HepG2 (cell line): Measurements from ENCODE around the gene LUC7L2. TPM values are rescaled to one million over a fixed set of nuclear protein-coding genes. Genes with fewer than 3 reads are reported as not detected.

Experiments
- ATF1 ChIP-seq: IDR thresholded peaks from 2 replicates; pipeline ENCODE4 v1.6.1; 2016; ENCODE audit warnings: mild to moderate bottlenecking, control low read depth
- ATM ChIP-seq: fragments of 450-650 bp; IDR thresholded peaks from 2 replicates; pipeline ENCODE4 v1.7.1; 2017; ENCODE audit warnings: mild to moderate bottlenecking, borderline replicate concordance
- CHCHD3 ChIP-seq: sonication (generic); formaldehyde crosslinking; IDR thresholded peaks from 2 replicates; pipeline ENCODE4 v1.8.0; 2022; ENCODE audit warnings: mild to moderate bottlenecking, missing genetic modification reagents, moderate library complexity
- EED ChIP-seq: sonication (generic); formaldehyde crosslinking; IDR thresholded peaks from 2 replicates; pipeline ENCODE4 v1.5.0; 2020; ENCODE audit warnings: mild to moderate bottlenecking, missing genetic modification reagents
- GABPB1 ChIP-seq: IDR thresholded peaks from 2 replicates; pipeline ENCODE4 v1.6.1; 2016; ENCODE audit warnings: mild to moderate bottlenecking, missing genetic modification reagents, moderate library complexity, missing compliant biosample characterization
- HNF4A ChIP-seq: sonication (generic); formaldehyde crosslinking; IDR thresholded peaks from 2 replicates; pipeline ENCODE4 v1.4.0; 2020; ENCODE audit warnings: missing genetic modification reagents
- IRF2 ChIP-seq: IDR thresholded peaks from 2 replicates; pipeline ENCODE4 v1.6.1; 2018; ENCODE audit warnings: missing genetic modification reagents, missing compliant biosample characterization
- SMARCE1 ChIP-seq: fragments of 450-650 bp; IDR thresholded peaks from 2 replicates; pipeline ENCODE4 v1.6.1; 2017; ENCODE audit warnings: borderline replicate concordance
- TEAD2 ChIP-seq: sonication (generic); formaldehyde crosslinking; IDR thresholded peaks from 2 replicates; pipeline ENCODE4 v1.9.0; 2021; ENCODE audit warnings: missing genetic modification reagents
- ZFY ChIP-seq: sonication (generic); formaldehyde crosslinking; IDR thresholded peaks from 2 replicates; pipeline ENCODE4 v1.4.0; 2020; ENCODE audit warnings: missing genetic modification reagents
- ZNF317 ChIP-seq: sonication (generic); formaldehyde crosslinking; IDR thresholded peaks from 2 replicates; pipeline ENCODE4 v1.5.0; 2020; ENCODE audit warnings: mild to moderate bottlenecking, missing genetic modification reagents
- ZSCAN20 ChIP-seq: sonication (generic); formaldehyde crosslinking; IDR thresholded peaks from 2 replicates; pipeline ENCODE4 v1.4.0; 2020; ENCODE audit warnings: missing genetic modification reagents, mild to moderate bottlenecking, borderline replicate concordance
- ZSCAN21 ChIP-seq: sonication (generic); formaldehyde crosslinking; IDR thresholded peaks from 2 replicates; pipeline ENCODE4 v1.8.0; 2022; ENCODE audit warnings: mild to moderate bottlenecking, missing genetic modification reagents, moderate library complexity, borderline replicate concordance
- polyA plus RNA-seq, 8 experiments: library from polyadenylated mRNA; depleted of rRNA in 3 of 8; stranded (reverse) in 7 of 8; unstranded in 1 of 8; fragments of >200 nt; fragmentation: Illumina TruSeq in 4 of 8; extraction: Trizol in 4 of 8; gene quantifications; 2 replicates each; pipeline versions ENCODE4 v1.2.1 to v1.2.3, GENCODE V29; 2011 to 2016; ENCODE audit warnings: low read depth in 4 of 8, missing spikeins in 1 of 8, mixed read lengths in 1 of 8; ENCODE audit not compliant: insufficient read depth in 1 of 8
- total RNA-seq, 5 experiments: library from RNA; depleted of rRNA; stranded (reverse); fragments of >200 nt; fragmentation: Illumina TruSeq; extraction: Trizol; gene quantifications; 2 replicates each; pipeline ENCODE4 v1.2.3, GENCODE V29; 2016; ENCODE audit warnings: low read depth in 1 of 5
- TF ChIP-seq, protein P1 (sequence below): sonication (generic); formaldehyde crosslinking; IDR thresholded peaks from 2 replicates; pipeline ENCODE4 v1.4.0; 2020; ENCODE audit warnings: missing genetic modification reagents
- TF ChIP-seq, protein P2 (sequence below): sonication (generic); formaldehyde crosslinking; IDR thresholded peaks from 2 replicates; pipeline ENCODE4 v1.5.1; 2020; ENCODE audit warnings: missing genetic modification reagents, mild to moderate bottlenecking, borderline replicate concordance
- TF ChIP-seq, protein P3 (sequence below): sonication (generic); formaldehyde crosslinking; IDR thresholded peaks from 2 replicates; pipeline ENCODE4 v1.4.0; 2020; ENCODE audit warnings: mild to moderate bottlenecking, missing genetic modification reagents, borderline replicate concordance
- TF ChIP-seq, protein P4 (sequence below): sonication (generic); formaldehyde crosslinking; IDR thresholded peaks from 2 replicates; pipeline ENCODE4 v1.8.1; 2023; ENCODE audit warnings: mild to moderate bottlenecking, inconsistent platforms, moderate library complexity, missing genetic modification reagents, borderline replicate concordance

Gene LUC7L2
- total and polyA plus RNA-seq, 2 of the 13 experiments (the other 11 are each of a cell fraction or from before 2014, with no cell fraction given), result 17.9 to 50.7 TPM

DNA sequence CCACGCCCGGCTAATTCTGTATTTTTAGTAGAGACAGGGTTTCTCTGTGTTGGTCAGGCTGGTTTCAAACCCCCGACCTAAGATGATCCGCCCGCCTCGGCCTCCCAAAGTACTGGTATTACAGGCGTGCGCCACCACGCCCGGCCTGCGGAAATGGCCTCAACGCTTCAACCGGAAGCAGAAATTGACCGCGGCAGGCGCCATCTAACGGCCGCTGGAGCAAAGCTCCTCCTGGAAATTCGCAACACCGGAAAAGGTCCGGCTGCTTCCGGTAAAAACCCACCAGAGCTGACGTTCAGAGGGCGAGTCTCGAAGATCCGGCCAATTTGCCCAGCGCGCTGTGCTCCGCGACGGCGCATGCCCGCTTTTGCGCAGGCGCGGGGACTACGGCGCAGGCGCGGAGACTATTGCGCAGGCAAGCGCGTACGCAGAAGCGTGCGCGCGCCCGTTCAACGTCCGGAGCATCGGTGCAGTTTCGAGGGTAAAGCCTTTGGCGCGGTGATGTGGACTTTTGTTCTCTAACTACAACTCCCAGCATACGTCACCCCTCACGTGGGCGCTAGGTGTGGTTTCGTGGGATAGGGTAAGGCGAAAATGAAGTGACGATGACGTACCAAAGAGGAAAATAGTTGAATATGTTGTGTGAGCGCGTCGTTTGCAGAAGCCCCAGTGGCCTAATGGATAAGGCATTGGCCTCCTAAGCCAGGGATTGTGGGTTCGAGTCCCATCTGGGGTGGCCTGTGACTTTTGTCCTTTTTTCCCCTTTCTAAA, 19.5 kb upstream of the LUC7L2 start (continued):
- TF ChIP-seq, protein P1, sequence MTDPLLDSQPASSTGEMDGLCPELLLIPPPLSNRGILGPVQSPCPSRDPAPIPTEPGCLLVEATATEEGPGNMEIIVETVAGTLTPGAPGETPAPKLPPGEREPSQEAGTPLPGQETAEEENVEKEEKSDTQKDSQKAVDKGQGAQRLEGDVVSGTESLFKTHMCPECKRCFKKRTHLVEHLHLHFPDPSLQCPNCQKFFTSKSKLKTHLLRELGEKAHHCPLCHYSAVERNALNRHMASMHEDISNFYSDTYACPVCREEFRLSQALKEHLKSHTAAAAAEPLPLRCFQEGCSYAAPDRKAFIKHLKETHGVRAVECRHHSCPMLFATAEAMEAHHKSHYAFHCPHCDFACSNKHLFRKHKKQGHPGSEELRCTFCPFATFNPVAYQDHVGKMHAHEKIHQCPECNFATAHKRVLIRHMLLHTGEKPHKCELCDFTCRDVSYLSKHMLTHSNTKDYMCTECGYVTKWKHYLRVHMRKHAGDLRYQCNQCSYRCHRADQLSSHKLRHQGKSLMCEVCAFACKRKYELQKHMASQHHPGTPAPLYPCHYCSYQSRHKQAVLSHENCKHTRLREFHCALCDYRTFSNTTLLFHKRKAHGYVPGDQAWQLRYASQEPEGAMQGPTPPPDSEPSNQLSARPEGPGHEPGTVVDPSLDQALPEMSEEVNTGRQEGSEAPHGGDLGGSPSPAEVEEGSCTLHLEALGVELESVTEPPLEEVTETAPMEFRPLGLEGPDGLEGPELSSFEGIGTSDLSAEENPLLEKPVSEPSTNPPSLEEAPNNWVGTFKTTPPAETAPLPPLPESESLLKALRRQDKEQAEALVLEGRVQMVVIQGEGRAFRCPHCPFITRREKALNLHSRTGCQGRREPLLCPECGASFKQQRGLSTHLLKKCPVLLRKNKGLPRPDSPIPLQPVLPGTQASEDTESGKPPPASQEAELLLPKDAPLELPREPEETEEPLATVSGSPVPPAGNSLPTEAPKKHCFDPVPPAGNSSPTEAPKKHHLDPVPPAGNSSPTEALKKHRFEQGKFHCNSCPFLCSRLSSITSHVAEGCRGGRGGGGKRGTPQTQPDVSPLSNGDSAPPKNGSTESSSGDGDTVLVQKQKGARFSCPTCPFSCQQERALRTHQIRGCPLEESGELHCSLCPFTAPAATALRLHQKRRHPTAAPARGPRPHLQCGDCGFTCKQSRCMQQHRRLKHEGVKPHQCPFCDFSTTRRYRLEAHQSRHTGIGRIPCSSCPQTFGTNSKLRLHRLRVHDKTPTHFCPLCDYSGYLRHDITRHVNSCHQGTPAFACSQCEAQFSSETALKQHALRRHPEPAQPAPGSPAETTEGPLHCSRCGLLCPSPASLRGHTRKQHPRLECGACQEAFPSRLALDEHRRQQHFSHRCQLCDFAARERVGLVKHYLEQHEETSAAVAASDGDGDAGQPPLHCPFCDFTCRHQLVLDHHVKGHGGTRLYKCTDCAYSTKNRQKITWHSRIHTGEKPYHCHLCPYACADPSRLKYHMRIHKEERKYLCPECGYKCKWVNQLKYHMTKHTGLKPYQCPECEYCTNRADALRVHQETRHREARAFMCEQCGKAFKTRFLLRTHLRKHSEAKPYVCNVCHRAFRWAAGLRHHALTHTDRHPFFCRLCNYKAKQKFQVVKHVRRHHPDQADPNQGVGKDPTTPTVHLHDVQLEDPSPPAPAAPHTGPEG (CRISPR knock-in tag), result no peak; the same call in 1 of the 2 replicates
- peak; percentile 80 for TF ChIP-seq ZFY
- peak; percentile 64; the same call in 1 of the 2 replicates for TF ChIP-seq HNF4A (CRISPR knock-in tag)
- TF ChIP-seq, protein P2, sequence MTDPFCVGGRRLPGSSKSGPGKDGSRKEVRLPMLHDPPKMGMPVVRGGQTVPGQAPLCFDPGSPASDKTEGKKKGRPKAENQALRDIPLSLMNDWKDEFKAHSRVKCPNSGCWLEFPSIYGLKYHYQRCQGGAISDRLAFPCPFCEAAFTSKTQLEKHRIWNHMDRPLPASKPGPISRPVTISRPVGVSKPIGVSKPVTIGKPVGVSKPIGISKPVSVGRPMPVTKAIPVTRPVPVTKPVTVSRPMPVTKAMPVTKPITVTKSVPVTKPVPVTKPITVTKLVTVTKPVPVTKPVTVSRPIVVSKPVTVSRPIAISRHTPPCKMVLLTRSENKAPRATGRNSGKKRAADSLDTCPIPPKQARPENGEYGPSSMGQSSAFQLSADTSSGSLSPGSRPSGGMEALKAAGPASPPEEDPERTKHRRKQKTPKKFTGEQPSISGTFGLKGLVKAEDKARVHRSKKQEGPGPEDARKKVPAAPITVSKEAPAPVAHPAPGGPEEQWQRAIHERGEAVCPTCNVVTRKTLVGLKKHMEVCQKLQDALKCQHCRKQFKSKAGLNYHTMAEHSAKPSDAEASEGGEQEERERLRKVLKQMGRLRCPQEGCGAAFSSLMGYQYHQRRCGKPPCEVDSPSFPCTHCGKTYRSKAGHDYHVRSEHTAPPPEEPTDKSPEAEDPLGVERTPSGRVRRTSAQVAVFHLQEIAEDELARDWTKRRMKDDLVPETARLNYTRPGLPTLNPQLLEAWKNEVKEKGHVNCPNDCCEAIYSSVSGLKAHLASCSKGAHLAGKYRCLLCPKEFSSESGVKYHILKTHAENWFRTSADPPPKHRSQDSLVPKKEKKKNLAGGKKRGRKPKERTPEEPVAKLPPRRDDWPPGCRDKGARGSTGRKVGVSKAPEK (CRISPR knock-in tag), result peak; percentile 20; the same call in 1 of the 2 replicates
- no peak for TF ChIP-seq ZSCAN20 (CRISPR knock-in tag)
- TF ChIP-seq SMARCE1, result no peak
- TF ChIP-seq, protein P3, sequence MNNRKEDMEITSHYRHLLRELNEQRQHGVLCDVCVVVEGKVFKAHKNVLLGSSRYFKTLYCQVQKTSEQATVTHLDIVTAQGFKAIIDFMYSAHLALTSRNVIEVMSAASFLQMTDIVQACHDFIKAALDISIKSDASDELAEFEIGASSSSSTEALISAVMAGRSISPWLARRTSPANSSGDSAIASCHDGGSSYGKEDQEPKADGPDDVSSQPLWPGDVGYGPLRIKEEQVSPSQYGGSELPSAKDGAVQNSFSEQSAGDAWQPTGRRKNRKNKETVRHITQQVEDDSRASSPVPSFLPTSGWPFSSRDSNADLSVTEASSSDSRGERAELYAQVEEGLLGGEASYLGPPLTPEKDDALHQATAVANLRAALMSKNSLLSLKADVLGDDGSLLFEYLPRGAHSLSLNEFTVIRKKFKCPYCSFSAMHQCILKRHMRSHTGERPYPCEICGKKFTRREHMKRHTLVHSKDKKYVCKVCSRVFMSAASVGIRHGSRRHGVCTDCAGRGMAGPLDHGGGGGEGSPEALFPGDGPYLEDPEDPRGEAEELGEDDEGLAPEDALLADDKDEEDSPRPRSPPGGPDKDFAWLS, result no peak
- TF ChIP-seq ATM, result no peak
- TF ChIP-seq ATF1 (CRISPR knock-in tag), result peak; percentile 95
- peak; percentile 78; the same call in 1 of the 2 replicates for TF ChIP-seq EED (CRISPR knock-in tag)
- no peak for TF ChIP-seq TEAD2 (CRISPR knock-in tag)
- TF ChIP-seq IRF2 (CRISPR knock-in tag), result peak; percentile 82
- peak; percentile 97 for TF ChIP-seq GABPB1
- 0 out of 2 replicates have a peak, but pooled peaks have one; percentile 11 for TF ChIP-seq ZSCAN21
- TF ChIP-seq CHCHD3, result peak; percentile 87; the same call in 1 of the 2 replicates
- TF ChIP-seq, protein P4, sequence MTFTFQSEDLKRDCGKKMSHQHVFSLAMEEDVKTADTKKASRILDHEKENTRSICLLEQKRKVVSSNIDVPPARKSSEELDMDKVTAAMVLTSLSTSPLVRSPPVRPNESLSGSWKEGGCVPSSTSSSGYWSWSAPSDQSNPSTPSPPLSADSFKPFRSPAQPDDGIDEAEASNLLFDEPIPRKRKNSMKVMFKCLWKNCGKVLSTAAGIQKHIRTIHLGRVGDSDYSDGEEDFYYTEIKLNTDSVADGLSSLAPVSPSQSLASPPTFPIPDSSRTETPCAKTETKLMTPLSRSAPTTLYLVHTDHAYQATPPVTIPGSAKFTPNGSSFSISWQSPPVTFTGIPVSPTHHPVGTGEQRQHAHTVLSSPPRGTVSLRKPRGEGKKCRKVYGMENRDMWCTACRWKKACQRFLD (CRISPR knock-in tag), result peak; percentile 96; the same call in 1 of the 2 replicates
- TF ChIP-seq ZNF317, result no peak
